AG04450 (cell line): ENCODE measurements around the gene ATM. TPM values are rescaled to one million over a fixed set of nuclear protein-coding genes. Genes with fewer than 3 reads are reported as not detected.

Source experiments
- CTCF ChIA-PET: fragments of 300-600, 350-600 bp; formaldehyde crosslinking; extraction: SDS; loops from one replicate; lab custom pipeline; 2022; ENCODE audit warnings: antibody characterized with exemption, inconsistent platforms; lab: Charles Lee
- POLR2A ChIA-PET: fragments of 350-600 bp; formaldehyde crosslinking; extraction: SDS; loops from one replicate; lab custom pipeline; 2021; ENCODE audit warnings: antibody characterized with exemption, inconsistent platforms; lab: Yijun Ruan, JAX
- DNase-seq: peaks from one replicate; pipeline ENCODE4 v3.0.0-alpha.2; 2011; ENCODE audit warnings: low read depth, low spot score
- H3K27ac ChIP-seq: one replicate; pipeline ENCODE4 v1.5.1; 2012; ENCODE audit warnings: low read depth, low read length, control low read depth
- H3K27me3 ChIP-seq: one replicate; pipeline ENCODE4 v1.6.0; 2012; ENCODE audit warnings: low read length; ENCODE audit not compliant: control insufficient read depth, insufficient read depth
- H3K4me3 ChIP-seq: 2 replicates; pipeline ENCODE4 v1.5.1; 2011; ENCODE audit warnings: mild to moderate bottlenecking, low read depth, low read length, control low read depth
- H3K9me3 ChIP-seq: 2 replicates; pipeline ENCODE4 v1.5.1; 2012; ENCODE audit warnings: low read length; ENCODE audit not compliant: control insufficient read depth, insufficient read depth
- polyA minus RNA-seq: library from RNA; depleted of rRNA, polyadenylated mRNA; stranded (reverse); fragments of >200 nt; gene quantifications from 2 replicates; pipeline ENCODE4 v1.2.3, GENCODE V29; 2011; rRNA and poly(A)+ RNA removed
- polyA plus RNA-seq: library from polyadenylated mRNA; depleted of rRNA; stranded (reverse); fragments of >200 nt; gene quantifications from 2 replicates; pipeline ENCODE4 v1.2.3, GENCODE V29; 2011; rRNA removed
- TF ChIP-seq, protein P1 (sequence below): IDR thresholded peaks from 2 replicates; pipeline ENCODE4 v1.5.1; 2011; ENCODE audit warnings: low read depth, low read length, control low read depth, inconsistent platforms

The ATM gene, protein sequence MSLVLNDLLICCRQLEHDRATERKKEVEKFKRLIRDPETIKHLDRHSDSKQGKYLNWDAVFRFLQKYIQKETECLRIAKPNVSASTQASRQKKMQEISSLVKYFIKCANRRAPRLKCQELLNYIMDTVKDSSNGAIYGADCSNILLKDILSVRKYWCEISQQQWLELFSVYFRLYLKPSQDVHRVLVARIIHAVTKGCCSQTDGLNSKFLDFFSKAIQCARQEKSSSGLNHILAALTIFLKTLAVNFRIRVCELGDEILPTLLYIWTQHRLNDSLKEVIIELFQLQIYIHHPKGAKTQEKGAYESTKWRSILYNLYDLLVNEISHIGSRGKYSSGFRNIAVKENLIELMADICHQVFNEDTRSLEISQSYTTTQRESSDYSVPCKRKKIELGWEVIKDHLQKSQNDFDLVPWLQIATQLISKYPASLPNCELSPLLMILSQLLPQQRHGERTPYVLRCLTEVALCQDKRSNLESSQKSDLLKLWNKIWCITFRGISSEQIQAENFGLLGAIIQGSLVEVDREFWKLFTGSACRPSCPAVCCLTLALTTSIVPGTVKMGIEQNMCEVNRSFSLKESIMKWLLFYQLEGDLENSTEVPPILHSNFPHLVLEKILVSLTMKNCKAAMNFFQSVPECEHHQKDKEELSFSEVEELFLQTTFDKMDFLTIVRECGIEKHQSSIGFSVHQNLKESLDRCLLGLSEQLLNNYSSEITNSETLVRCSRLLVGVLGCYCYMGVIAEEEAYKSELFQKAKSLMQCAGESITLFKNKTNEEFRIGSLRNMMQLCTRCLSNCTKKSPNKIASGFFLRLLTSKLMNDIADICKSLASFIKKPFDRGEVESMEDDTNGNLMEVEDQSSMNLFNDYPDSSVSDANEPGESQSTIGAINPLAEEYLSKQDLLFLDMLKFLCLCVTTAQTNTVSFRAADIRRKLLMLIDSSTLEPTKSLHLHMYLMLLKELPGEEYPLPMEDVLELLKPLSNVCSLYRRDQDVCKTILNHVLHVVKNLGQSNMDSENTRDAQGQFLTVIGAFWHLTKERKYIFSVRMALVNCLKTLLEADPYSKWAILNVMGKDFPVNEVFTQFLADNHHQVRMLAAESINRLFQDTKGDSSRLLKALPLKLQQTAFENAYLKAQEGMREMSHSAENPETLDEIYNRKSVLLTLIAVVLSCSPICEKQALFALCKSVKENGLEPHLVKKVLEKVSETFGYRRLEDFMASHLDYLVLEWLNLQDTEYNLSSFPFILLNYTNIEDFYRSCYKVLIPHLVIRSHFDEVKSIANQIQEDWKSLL (N-terminal part only)
- polyA plus RNA-seq (34.1 and 53.2 TPM in 2 replicates), polyA minus RNA-seq (118 and 146 TPM in 2 replicates)

DNA sequence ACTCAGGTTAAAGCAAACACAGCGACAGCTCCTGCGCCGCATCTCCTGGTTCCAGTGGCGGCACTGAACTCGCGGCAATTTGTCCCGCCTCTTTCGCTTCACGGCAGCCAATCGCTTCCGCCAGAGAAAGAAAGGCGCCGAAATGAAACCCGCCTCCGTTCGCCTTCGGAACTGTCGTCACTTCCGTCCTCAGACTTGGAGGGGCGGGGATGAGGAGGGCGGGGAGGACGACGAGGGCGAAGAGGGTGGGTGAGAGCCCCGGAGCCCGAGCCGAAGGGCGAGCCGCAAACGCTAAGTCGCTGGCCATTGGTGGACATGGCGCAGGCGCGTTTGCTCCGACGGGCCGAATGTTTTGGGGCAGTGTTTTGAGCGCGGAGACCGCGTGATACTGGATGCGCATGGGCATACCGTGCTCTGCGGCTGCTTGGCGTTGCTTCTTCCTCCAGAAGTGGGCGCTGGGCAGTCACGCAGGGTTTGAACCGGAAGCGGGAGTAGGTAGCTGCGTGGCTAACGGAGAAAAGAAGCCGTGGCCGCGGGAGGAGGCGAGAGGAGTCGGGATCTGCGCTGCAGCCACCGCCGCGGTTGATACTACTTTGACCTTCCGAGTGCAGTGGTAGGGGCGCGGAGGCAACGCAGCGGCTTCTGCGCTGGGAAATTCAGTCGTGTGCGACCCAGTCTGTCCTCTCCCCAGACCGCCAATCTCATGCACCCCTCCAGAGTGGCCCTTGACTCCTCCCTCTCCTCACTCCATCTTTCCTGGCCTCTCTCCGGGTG, at the start of gene ATM, which contains the start of gene NPAT:
ATM (plus strand) TSS at position 494 of the 774 bp plus-strand sequence. CDS start 4,558 bp downstream, outside the sequence.
NPAT (minus strand) TSS at position 65 of the 774 bp plus-strand sequence. CDS start 102 bp downstream, outside the sequence.
- H3K4me3 ChIP-seq = peak within 1 kb of the TSS; percentile 86
- POLR2A ChIA-PET = interaction anchor here (0.6 to 2.0 kb wide), 6 partner anchors 14 to 442 kb away, joined by 3 to 5 read pairs (median 4); partner anchors contain the start of genes CUL5 and DDX10
- H3K27ac ChIP-seq = peak within 1 kb of the TSS; percentile 96
- TF ChIP-seq, protein P1, sequence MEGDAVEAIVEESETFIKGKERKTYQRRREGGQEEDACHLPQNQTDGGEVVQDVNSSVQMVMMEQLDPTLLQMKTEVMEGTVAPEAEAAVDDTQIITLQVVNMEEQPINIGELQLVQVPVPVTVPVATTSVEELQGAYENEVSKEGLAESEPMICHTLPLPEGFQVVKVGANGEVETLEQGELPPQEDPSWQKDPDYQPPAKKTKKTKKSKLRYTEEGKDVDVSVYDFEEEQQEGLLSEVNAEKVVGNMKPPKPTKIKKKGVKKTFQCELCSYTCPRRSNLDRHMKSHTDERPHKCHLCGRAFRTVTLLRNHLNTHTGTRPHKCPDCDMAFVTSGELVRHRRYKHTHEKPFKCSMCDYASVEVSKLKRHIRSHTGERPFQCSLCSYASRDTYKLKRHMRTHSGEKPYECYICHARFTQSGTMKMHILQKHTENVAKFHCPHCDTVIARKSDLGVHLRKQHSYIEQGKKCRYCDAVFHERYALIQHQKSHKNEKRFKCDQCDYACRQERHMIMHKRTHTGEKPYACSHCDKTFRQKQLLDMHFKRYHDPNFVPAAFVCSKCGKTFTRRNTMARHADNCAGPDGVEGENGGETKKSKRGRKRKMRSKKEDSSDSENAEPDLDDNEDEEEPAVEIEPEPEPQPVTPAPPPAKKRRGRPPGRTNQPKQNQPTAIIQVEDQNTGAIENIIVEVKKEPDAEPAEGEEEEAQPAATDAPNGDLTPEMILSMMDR = peak; percentile 85
- H3K27me3 ChIP-seq = no peaks in the 10 kb centered on the region
- CTCF ChIA-PET = interaction anchor here (0.5 to 2.4 kb wide), 14 partner anchors 9 to 431 kb away, joined by 3 to 9 read pairs (median 3); no protein-coding TSS in a partner anchor
- no peaks in the 10 kb centered on the region for H3K9me3 ChIP-seq
- DNase-seq = peak; percentile 99

DNA sequence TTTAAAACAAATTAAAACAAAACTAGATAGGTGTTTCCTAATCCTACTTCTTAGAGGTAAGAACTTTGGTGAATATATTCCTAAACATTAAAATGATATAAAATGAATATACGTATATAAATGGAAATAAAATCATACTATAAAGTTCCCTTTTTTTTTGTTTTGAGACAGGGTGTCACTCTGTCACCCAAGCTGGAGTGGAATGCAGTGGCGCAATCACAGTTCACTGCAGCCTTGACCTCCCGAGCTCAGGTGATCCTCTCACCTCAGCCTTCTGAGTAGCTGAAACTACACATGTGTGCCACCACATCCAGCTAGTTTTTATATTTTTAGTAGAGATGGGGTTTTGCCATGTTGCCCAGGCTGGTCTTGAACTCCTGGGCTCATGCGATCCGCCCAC, 45.3 kb upstream of the ATM start:
- Histone ChIP-seq H3K9me3 (no peaks in the 10 kb centered on the region), H3K27ac (no peak overlapping the region), H3K27me3 (no peaks in the 10 kb centered on the region), H3K4me3 (no peak overlapping the region)
- POLR2A ChIA-PET = no interaction called here
- DNase-seq = no peak
- CTCF ChIA-PET = no interaction called here
- TF ChIP-seq, protein P1 = no peak

DNA sequence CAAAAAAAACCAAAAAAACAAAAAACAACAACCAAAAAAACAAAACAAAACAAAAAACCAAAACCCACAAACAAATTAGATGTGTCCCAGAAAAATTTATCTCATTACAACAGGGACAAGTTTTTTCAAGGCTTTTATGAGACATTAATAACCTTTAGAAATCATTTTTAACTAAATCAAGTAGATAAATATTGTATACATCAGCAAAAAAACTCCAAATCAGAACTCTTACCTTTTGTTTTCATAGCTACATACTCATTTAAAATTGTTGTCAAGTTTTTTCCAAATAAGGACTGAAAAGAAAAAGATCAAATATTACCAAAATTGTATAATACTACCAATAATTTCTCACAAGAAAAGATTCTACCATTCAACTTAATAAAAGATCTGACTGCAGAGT, 29.1 kb upstream of the ATM start:
- CTCF ChIA-PET = interaction anchor here (0.6 kb wide), 1 partner anchor 32 kb away, joined by 3 read pairs; no protein-coding TSS in a partner anchor

DNA sequence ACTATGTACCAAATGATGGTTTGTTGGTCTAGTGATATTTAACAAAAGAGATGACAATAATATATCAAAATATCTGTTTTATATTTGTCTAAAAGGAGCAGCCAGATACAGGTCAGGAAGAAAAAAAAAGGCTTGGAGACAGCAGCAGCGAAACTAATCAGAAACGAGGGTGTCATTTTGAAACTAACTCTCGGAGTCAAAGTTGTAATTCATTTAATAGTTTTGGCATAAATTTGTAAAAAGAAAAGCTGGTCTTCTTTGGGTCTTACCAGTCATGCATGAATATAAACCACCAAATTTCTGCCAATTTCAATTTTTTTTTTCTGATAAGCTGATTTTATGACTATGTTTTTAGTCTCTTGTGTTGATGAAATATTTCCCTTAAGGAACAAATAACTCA, 26.0 kb upstream of the ATM start:
- TF ChIP-seq, protein P1 = no peak
- H3K27me3 ChIP-seq = no peaks in the 10 kb centered on the region
- CTCF ChIA-PET = no interaction called here
- H3K4me3 ChIP-seq = no peak overlapping the region
- POLR2A ChIA-PET = no interaction called here
- no peak for DNase-seq
- no peak overlapping the region for H3K27ac ChIP-seq
- H3K9me3 ChIP-seq = no peaks in the 10 kb centered on the region

More for the DNA sequence above, 29.1 kb upstream of the ATM start:
- no peak for DNase-seq
- no peak overlapping the region for H3K4me3 ChIP-seq
- H3K9me3 ChIP-seq = no peaks in the 10 kb centered on the region
- POLR2A ChIA-PET = no interaction called here
- TF ChIP-seq, protein P1 = no peak
- H3K27ac ChIP-seq = no peak overlapping the region
- no peaks in the 10 kb centered on the region for H3K27me3 ChIP-seq
